GM23248 (cell line): Measurements from ENCODE around the gene APOOL. TPM values are rescaled to one million over a fixed set of nuclear protein-coding genes. Genes with fewer than 3 reads are reported as not detected.
A peak's percentile ranks its signal among the peaks of the same experiment; 100 is the strongest.
"Not testable (repeated sequence)": the region's sequence is repeated elsewhere in the genome, so short reads cannot be mapped to it uniquely, and the experiment has no call there.

Experiments
- DNase-seq: peaks from one replicate; pipeline ENCODE4 v3.0.0-alpha.2; 2015
- H2AFZ ChIP-seq: fragments of 200-600 bp; sonication (generic); 2 replicates; pipeline ENCODE4 v1.6.1; 2016; ENCODE audit warnings: antibody characterized with exemption
- H3F3A ChIP-seq: fragments of 200-600 bp; sonication (generic); 2 replicates; pipeline ENCODE4 v1.6.1; 2016; ENCODE audit warnings: mild to moderate bottlenecking, antibody characterized with exemption, mixed run types; ENCODE audit not compliant: insufficient read depth
- H3K27ac ChIP-seq: fragments of 200-600 bp; sonication (generic); 2 replicates; pipeline ENCODE4 v1.5.1; 2016; ENCODE audit warnings: mild to moderate bottlenecking
- H3K27me3 ChIP-seq: fragments of 200-600 bp; sonication (generic); replicated peaks from 2 replicates; pipeline ENCODE4 v1.6.1; 2016; ENCODE audit warnings: mild to moderate bottlenecking; ENCODE audit not compliant: insufficient read depth
- H3K36me3 ChIP-seq: fragments of 200-600 bp; sonication (generic); 2 replicates; pipeline ENCODE4 v1.6.1; 2016; ENCODE audit warnings: low read depth, mild to moderate bottlenecking
- H3K4me1 ChIP-seq: fragments of 200-600 bp; sonication (generic); 2 replicates; pipeline ENCODE4 v1.6.1; 2016; ENCODE audit warnings: mild to moderate bottlenecking; ENCODE audit not compliant: insufficient read depth
- H3K4me2 ChIP-seq: fragments of 200-600 bp; sonication (generic); one replicate; pipeline ENCODE4 v1.6.1; 2016; ENCODE audit warnings: mild to moderate bottlenecking; ENCODE audit not compliant: unreplicated experiment
- H3K4me3 ChIP-seq: fragments of 200-600 bp; sonication (generic); 2 replicates; pipeline ENCODE4 v1.5.1; 2016; ENCODE audit warnings: mild to moderate bottlenecking
- H3K79me2 ChIP-seq: fragments of 200-600 bp; sonication (generic); 2 replicates; pipeline ENCODE4 v1.6.1; 2016; ENCODE audit warnings: mild to moderate bottlenecking; ENCODE audit not compliant: insufficient read depth
- H3K9ac ChIP-seq: fragments of 200-600 bp; sonication (generic); 2 replicates; pipeline ENCODE4 v1.6.1; 2016; ENCODE audit warnings: mild to moderate bottlenecking
- H3K9me2 ChIP-seq: fragments of 200-600 bp; sonication (generic); 2 replicates; pipeline ENCODE4 v1.6.1; 2016; ENCODE audit warnings: mixed run types, mild to moderate bottlenecking, moderate library complexity; ENCODE audit not compliant: insufficient read depth
- H3K9me3 ChIP-seq: fragments of 200-600 bp; sonication (generic); one replicate; pipeline ENCODE4 v1.6.1; 2017; ENCODE audit warnings: low read depth
- H4K20me1 ChIP-seq: fragments of 200-600 bp; sonication (generic); 2 replicates; pipeline ENCODE4 v1.6.0; 2016; ENCODE audit not compliant: insufficient read depth
- EZH2 ChIP-seq: fragments of 200-600 bp; sonication (generic); IDR thresholded peaks from 2 replicates; pipeline ENCODE4 v1.6.1; 2018; ENCODE audit warnings: antibody characterized with exemption, mild to moderate bottlenecking; ENCODE audit not compliant: insufficient read depth, poor library complexity, severe bottlenecking
- EZH2phosphoT487 ChIP-seq: fragments of 200-600 bp; sonication (generic); IDR thresholded peaks from 2 replicates; pipeline ENCODE4 v1.6.1; 2018; ENCODE audit warnings: antibody characterized with exemption, moderate library complexity, mild to moderate bottlenecking, low read depth; ENCODE audit not compliant: insufficient read depth
- WGBS, 2 experiments: methylation state at CpG; one replicate each; pipeline ENCODE4 v1.1.6; 2015 to 2017; ENCODE audit warnings: low lambda C conversion rate in 2 of 2, low coverage in 1 of 2; ENCODE audit errors: missing lambda C conversion rate in 2 of 2; 5-methylcytosine and 5-hydroxymethylcytosine counted together
- in situ Hi-C: fragments of 300-500 bp; cut with MboI; formaldehyde crosslinking; loops from 2 replicates; pipeline ENCODE4 v1.15.0; 2020
- polyA plus RNA-seq: library from polyadenylated mRNA; unstranded; fragments of >200 nt; fragmentation: Nextera tagmentation; extraction: Ambion mirVana; gene quantifications from 2 replicates; pipeline ENCODE4 v1.2.1, GENCODE V29; 2016
- total RNA-seq: library from RNA; depleted of rRNA; stranded (reverse); fragments of >200 nt; shearing (Covaris generic); gene quantifications from 2 replicates; pipeline ENCODE4 v1.2.3, GENCODE V29; 2014; rRNA removed

Gene APOOL
- total RNA-seq (4.9 and 11.3 TPM in 2 replicates), polyA plus RNA-seq (5.8 and 5.9 TPM in 2 replicates)

DNA sequence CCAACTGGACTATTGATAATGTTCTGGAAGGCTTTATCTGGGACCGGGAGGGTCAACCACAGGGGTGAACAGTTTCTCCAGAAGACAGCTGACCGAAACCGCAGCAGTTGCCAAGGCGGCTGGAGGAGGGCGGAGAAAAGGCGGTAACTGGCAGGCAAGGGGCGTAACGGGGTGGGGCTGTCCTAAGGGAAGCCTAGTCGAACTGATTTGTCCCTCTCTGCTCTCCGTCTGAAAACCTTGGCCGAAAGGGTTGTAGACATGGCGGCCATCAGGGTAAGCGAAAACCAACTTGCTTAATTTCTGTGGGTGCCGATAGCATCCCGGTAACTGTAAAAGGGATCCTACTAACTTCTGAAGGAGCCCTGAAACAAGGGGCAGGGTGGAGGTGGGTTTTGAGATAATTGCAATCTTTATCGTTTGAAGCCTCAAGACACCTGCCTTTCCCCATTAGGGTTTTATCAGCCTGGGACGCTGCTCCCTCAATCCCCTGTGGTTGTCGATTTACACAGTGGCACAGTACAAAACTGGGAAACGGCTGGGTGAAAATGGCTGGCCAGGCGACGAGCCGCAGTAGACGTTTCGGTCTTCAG lies at the start of gene APOOL:
Gene APOOL, plus strand, starts transcription at position 223 of the 590 bp plus-strand sequence. Its CDS starts 36 bp downstream, at position 259.
- in situ Hi-C loops, result no loop called here
- no peaks in the 10 kb centered on the region for H3K27me3 ChIP-seq
- H2AFZ ChIP-seq, result peak within 1 kb of the TSS; percentile 97
- no peaks in the 10 kb centered on the region for H3K4me1 ChIP-seq
- DNase-seq, result peak; percentile 91
- H3K4me2 ChIP-seq, result peak within 1 kb of the TSS; percentile 74
- H3K36me3 ChIP-seq, result no peaks in the 10 kb centered on the region
- H3K4me3 ChIP-seq, result peak within 1 kb of the TSS; percentile 93
- H3K79me2 ChIP-seq, result peaks cover 28% of the 10 kb centered on the region
- peak within 1 kb of the TSS; percentile 89 for H3K9ac ChIP-seq
- H3K9me2 ChIP-seq, result no peaks in the 10 kb centered on the region
- H4K20me1 ChIP-seq, result no peaks in the 10 kb centered on the region
- H3K9me3 ChIP-seq, result no peaks in the 10 kb centered on the region
- no peaks in the 10 kb centered on the region for H3F3A ChIP-seq
- WGBS, 2 experiments, result 0% methylated on average over 22 to 24 of the region's 24 CpGs
- H3K27ac ChIP-seq, result peak within 1 kb of the TSS; percentile 65
- TF ChIP-seq EZH2phosphoT487, result no peak
- TF ChIP-seq EZH2, result no peak

GRCh38 chrX:84956304-84956703 lies 47.4 kb upstream of the APOOL start:
- H3K27me3 ChIP-seq, result no peaks in the 10 kb centered on the region
- H4K20me1 ChIP-seq, result no peaks in the 10 kb centered on the region
- no peak overlapping the region for H2AFZ ChIP-seq
- WGBS, 2 experiments, result 60 to 75% methylated on average over 1 of the region's 1 CpG
- no peak overlapping the region for H3K4me3 ChIP-seq
- DNase-seq, result peak; percentile 1
- TF ChIP-seq EZH2 (no peak), EZH2phosphoT487 (no peak)
- no peaks in the 10 kb centered on the region for H3K9me3 ChIP-seq
- no peaks in the 10 kb centered on the region for H3K9me2 ChIP-seq
- H3K9ac ChIP-seq, result no peak overlapping the region
- H3K79me2 ChIP-seq, result no peaks in the 10 kb centered on the region
- in situ Hi-C loops, result no loop called here
- no peak overlapping the region for H3K27ac ChIP-seq
- H3K4me2 ChIP-seq, result no peak overlapping the region
- no peaks in the 10 kb centered on the region for H3K4me1 ChIP-seq
- H3F3A ChIP-seq, result no peaks in the 10 kb centered on the region
- H3K36me3 ChIP-seq, result no peaks in the 10 kb centered on the region

GRCh38 chrX:84974803-84975202 lies 28.9 kb upstream of the APOOL start:
- H3K9me3 ChIP-seq, result no peaks in the 10 kb centered on the region
- no peaks in the 10 kb centered on the region for H4K20me1 ChIP-seq
- no peak for TF ChIP-seq EZH2
- TF ChIP-seq EZH2phosphoT487, result no peak
- 40 to 65% methylated on average over 5 to 7 of the region's 19 CpGs for WGBS, 2 experiments
- no peak for DNase-seq
- H3F3A ChIP-seq, result no peaks in the 10 kb centered on the region
- H3K27me3 ChIP-seq, result no peaks in the 10 kb centered on the region
- in situ Hi-C loops, result no loop called here
- H3K27ac ChIP-seq, result no peak overlapping the region
- H3K4me1 ChIP-seq, result no peaks in the 10 kb centered on the region
- no peak overlapping the region for H3K4me3 ChIP-seq
- H3K4me2 ChIP-seq, result no peak overlapping the region
- no peaks in the 10 kb centered on the region for H3K9me2 ChIP-seq
- no peak overlapping the region for H3K9ac ChIP-seq
- no peaks in the 10 kb centered on the region for H3K79me2 ChIP-seq
- H3K36me3 ChIP-seq, result no peaks in the 10 kb centered on the region
- H2AFZ ChIP-seq, result no peak overlapping the region

DNA sequence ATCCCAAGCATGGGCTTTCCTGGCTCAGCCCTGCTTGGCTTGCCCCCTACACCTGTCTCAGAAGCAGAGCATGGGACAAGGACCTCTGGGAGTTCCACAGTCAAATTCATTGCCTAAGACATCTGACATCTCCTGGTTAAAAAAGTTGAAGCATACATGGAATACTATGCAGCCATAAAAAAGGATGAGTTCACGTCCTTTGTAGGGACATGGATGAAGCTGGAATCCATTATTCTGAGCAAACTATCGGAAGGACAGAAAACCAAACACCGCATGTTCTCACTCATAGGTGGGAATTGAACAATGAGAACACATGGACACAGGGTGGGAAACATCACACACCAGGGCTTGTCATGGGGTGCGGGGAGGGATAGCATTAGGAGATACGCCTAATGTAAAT lies 11.9 kb upstream of the APOOL start:
- H3K4me2 ChIP-seq, H4K20me1 ChIP-seq, H3K9me2 ChIP-seq, H3K9ac ChIP-seq, H3K27ac ChIP-seq, H3K4me3 ChIP-seq, H3K4me1 ChIP-seq, in situ Hi-C loops, DNase-seq, H3K27me3 ChIP-seq, H3K9me3 ChIP-seq, H3K36me3 ChIP-seq, H2AFZ ChIP-seq, H3F3A ChIP-seq, H3K79me2 ChIP-seq: not testable (repeated sequence)
- WGBS, 2 experiments, result 51 to 58% methylated on average over 2 to 5 of the region's 5 CpGs

DNA sequence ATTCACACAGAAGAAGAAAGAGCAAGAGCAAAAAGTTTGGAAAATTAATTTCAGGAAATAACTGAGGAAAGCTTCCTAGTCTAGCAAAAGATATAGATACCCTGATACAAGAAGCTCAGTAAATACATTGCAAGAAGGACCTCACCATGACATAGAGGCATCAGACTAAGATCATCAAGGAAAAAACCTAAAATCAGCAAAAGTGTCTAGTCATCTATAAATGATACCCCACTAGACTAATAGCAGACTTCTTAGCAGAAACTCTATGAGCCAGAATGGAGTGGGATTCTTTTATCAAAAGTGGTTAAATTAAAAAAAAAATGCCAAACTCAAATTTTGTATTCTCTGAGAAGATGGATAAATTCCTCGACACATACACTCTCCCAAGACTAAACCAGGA lies 10.5 kb upstream of the APOOL start:
- Histone ChIP-seq H3K36me3 (no peaks in the 10 kb centered on the region), H4K20me1 (no peaks in the 10 kb centered on the region), H3K4me2 (no peak overlapping the region), H3K9ac (no peak overlapping the region), H3K4me1 (no peaks in the 10 kb centered on the region), H3K4me3 (no peak overlapping the region), H3K79me2 (no peaks in the 10 kb centered on the region), H3K9me3 (no peaks in the 10 kb centered on the region), H3F3A (no peaks in the 10 kb centered on the region), H2AFZ (no peak overlapping the region), H3K27me3 (no peaks in the 10 kb centered on the region), H3K27ac (no peak overlapping the region), H3K9me2 (no peaks in the 10 kb centered on the region)
- no peak for DNase-seq
- 45 to 55% methylated on average over 1 of the region's 1 CpG for WGBS, 2 experiments
- in situ Hi-C loops, result no loop called here
- TF ChIP-seq EZH2phosphoT487 (no peak), EZH2 (no peak)
